Uterus (tissue), 2 donors: Measurements from ENCODE around the gene ITIH6.

Source experiments
- POLR2A ChIP-seq, 2 donors: fragments of 450-650 bp; IDR thresholded peaks; one replicate each; pipeline ENCODE4 v1.6.1; 2016; ENCODE audit warnings: antibody characterized with exemption in 2 of 2, mild to moderate bottlenecking in 1 of 2, moderate library complexity in 1 of 2
- TF ChIP-seq, protein P1 (sequence below), 4 experiments: fragments of 200-600 bp in 2 of 4; fragments of 450-650 bp in 2 of 4; sonication (generic) in 2 of 4; IDR thresholded peaks; one replicate each; pipeline ENCODE4 v1.5.1; 2016 to 2019; ENCODE audit warnings: antibody characterized with exemption in 4 of 4, mild to moderate bottlenecking in 2 of 4, moderate library complexity in 1 of 4

DNA sequence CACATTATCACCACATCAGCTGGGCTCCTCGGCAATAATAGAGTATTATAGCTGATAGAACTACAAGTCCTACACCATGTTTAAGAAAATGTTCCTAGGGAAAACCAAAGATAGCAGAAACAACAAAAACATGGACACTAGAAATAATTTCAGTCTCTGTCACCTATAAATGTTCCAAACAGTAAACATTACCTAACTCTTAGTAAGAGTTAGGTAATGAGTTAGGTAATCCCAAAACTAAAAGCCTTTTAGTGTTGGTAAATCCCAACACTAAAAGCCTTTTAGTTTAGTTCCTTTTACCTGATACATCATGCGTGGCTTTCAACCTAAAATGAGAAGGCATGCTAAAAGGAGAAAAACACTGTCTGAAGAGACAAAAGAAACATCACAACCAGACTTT, 45.0 kb upstream of the ITIH6 start:
- TF ChIP-seq, protein P1, sequence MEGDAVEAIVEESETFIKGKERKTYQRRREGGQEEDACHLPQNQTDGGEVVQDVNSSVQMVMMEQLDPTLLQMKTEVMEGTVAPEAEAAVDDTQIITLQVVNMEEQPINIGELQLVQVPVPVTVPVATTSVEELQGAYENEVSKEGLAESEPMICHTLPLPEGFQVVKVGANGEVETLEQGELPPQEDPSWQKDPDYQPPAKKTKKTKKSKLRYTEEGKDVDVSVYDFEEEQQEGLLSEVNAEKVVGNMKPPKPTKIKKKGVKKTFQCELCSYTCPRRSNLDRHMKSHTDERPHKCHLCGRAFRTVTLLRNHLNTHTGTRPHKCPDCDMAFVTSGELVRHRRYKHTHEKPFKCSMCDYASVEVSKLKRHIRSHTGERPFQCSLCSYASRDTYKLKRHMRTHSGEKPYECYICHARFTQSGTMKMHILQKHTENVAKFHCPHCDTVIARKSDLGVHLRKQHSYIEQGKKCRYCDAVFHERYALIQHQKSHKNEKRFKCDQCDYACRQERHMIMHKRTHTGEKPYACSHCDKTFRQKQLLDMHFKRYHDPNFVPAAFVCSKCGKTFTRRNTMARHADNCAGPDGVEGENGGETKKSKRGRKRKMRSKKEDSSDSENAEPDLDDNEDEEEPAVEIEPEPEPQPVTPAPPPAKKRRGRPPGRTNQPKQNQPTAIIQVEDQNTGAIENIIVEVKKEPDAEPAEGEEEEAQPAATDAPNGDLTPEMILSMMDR (IDR thresholded peaks at IDR 0.05), result no peak
- TF ChIP-seq POLR2A (IDR thresholded peaks at IDR 0.05), result no peak
